ENCODE data around the gene CENPU. TPM values are rescaled to one million over a fixed set of nuclear protein-coding genes. Genes with fewer than 3 reads are reported as not detected.

The CENPU gene
- total RNA-seq, 2 donors from 2014 or later = 69.9 to 96.2 TPM

GRCh38 chr4:184764601-184765000, 30.7 kb upstream of the CENPU start:
- no peaks in the 10 kb centered on the region for H3K4me1 ChIP-seq (ENCODE audit: control insufficient read depth, insufficient read depth, low read length)
- no peaks in the 10 kb centered on the region for H3K9me3 ChIP-seq (ENCODE audit: control insufficient read depth, low read length)
- Mint-ChIP-seq H3K27ac (no peak overlapping the region), H3K4me1 (no peaks in the 10 kb centered on the region), H3K9me3 (no peaks in the 10 kb centered on the region), H3K36me3 (ENCODE audit: low read depth) (peaks cover 6% of the 10 kb centered on the region), H3K27me3 (ENCODE audit: insufficient read depth) (no peaks in the 10 kb centered on the region), H3K4me3 (no peak overlapping the region)
- no peak for TF ChIP-seq CTCF (conservative IDR thresholded peaks at IDR 0.05)
- H3K27ac ChIP-seq (ENCODE audit: low read depth, low read length) = no peak overlapping the region
- DNase-seq = no peak
- H3K36me3 ChIP-seq (ENCODE audit: control insufficient read depth, insufficient read depth, low read length) = peaks cover 71% of the 10 kb centered on the region
- H3K27me3 ChIP-seq (ENCODE audit: control insufficient read depth, insufficient read depth, low read length, poor library complexity, severe bottlenecking) = no peaks in the 10 kb centered on the region
- WGBS, 2 experiments (ENCODE audit: insufficient coverage in 1 of 2, insufficient read length in 1 of 2) = 91 to 94% methylated on average over 3 to 4 of the region's 4 CpGs
- no peak overlapping the region for H3K9ac ChIP-seq (ENCODE audit: extremely low read depth, low read length, poor library complexity, severe bottlenecking)
- no peak overlapping the region for H3K4me3 ChIP-seq (ENCODE audit: low read length)

GRCh38 chr4:184763150-184763780, 29.4 kb upstream of the CENPU start:
- Histone ChIP-seq H3K9me3 (ENCODE audit: control insufficient read depth, low read length) (no peaks in the 10 kb centered on the region), H3K9ac (ENCODE audit: extremely low read depth, low read length, poor library complexity, severe bottlenecking) (no peak overlapping the region), H3K4me3 (ENCODE audit: low read length) (no peak overlapping the region), H3K27ac (ENCODE audit: low read depth, low read length) (no peak overlapping the region), H3K4me1 (ENCODE audit: control insufficient read depth, insufficient read depth, low read length) (no peaks in the 10 kb centered on the region), H3K36me3 (ENCODE audit: control insufficient read depth, insufficient read depth, low read length) (peaks cover 66% of the 10 kb centered on the region), H3K27me3 (ENCODE audit: control insufficient read depth, insufficient read depth, low read length, poor library complexity, severe bottlenecking) (no peaks in the 10 kb centered on the region)
- Mint-ChIP-seq H3K27me3 (ENCODE audit: insufficient read depth) (no peaks in the 10 kb centered on the region), H3K4me3 (no peak overlapping the region), H3K9me3 (no peaks in the 10 kb centered on the region), H3K27ac (no peak overlapping the region), H3K36me3 (ENCODE audit: low read depth) (peaks cover 6% of the 10 kb centered on the region), H3K4me1 (no peaks in the 10 kb centered on the region)
- no peak for TF ChIP-seq CTCF (conservative IDR thresholded peaks at IDR 0.05)
- WGBS, 2 experiments (ENCODE audit: insufficient coverage in 1 of 2, insufficient read length in 1 of 2) = 88 to 92% methylated on average over 12 to 14 of the region's 14 CpGs
- no peak for DNase-seq

GRCh38 chr4:184762100-184762499, 28.2 kb upstream of the CENPU start:
- no peaks in the 10 kb centered on the region for H3K9me3 Mint-ChIP-seq
- no peak for DNase-seq
- no peaks in the 10 kb centered on the region for H3K4me1 Mint-ChIP-seq
- no peaks in the 10 kb centered on the region for H3K9me3 ChIP-seq (ENCODE audit: control insufficient read depth, low read length)
- H3K27ac Mint-ChIP-seq = no peak overlapping the region
- peaks cover 67% of the 10 kb centered on the region for H3K36me3 ChIP-seq (ENCODE audit: control insufficient read depth, insufficient read depth, low read length)
- no peak overlapping the region for H3K4me3 ChIP-seq (ENCODE audit: low read length)
- WGBS, 2 experiments (ENCODE audit: insufficient coverage in 1 of 2, insufficient read length in 1 of 2) = 93 to 100% methylated on average over 4 to 5 of the region's 5 CpGs
- TF ChIP-seq CTCF (conservative IDR thresholded peaks at IDR 0.05) = no peak
- H3K4me1 ChIP-seq (ENCODE audit: control insufficient read depth, insufficient read depth, low read length) = no peaks in the 10 kb centered on the region
- H3K36me3 Mint-ChIP-seq (ENCODE audit: low read depth) = peaks cover 6% of the 10 kb centered on the region
- no peaks in the 10 kb centered on the region for H3K27me3 ChIP-seq (ENCODE audit: control insufficient read depth, insufficient read depth, low read length, poor library complexity, severe bottlenecking)
- H3K9ac ChIP-seq (ENCODE audit: extremely low read depth, low read length, poor library complexity, severe bottlenecking) = no peak overlapping the region
- H3K4me3 Mint-ChIP-seq = no peak overlapping the region
- H3K27me3 Mint-ChIP-seq (ENCODE audit: insufficient read depth) = no peaks in the 10 kb centered on the region
- H3K27ac ChIP-seq (ENCODE audit: low read depth, low read length) = no peak overlapping the region

All from endodermal cell (in vitro differentiated cells).